Adrenal gland (tissue), 5 donors: ENCODE data around the gene B4GALNT3.

Experiments used
- CTCF ChIP-seq, 6 experiments: fragments of 450-650 bp in 4 of 6; fragments of 200-600 bp in 2 of 6; sonication (generic) in 1 of 6; IDR thresholded peaks; 1 replicate in 5 of 6; 2 replicates in 1 of 6; pipeline versions ENCODE4 v1.5.1 to v1.8.0; 2016 to 2021; ENCODE audit warnings: antibody characterized with exemption in 6 of 6, mild to moderate bottlenecking in 2 of 6, moderate library complexity in 1 of 6
- POLR2A ChIP-seq, 2 donors: fragments of 450-650 bp; IDR thresholded peaks; one replicate each; pipeline ENCODE4 v1.6.1; 2017; ENCODE audit warnings: antibody characterized with exemption in 2 of 2, mild to moderate bottlenecking in 2 of 2, moderate library complexity in 1 of 2
- donor health status: DM: no; HTN: no; CAD: no.

GRCh38 chr12:479161-479560 lies 19.4 kb downstream of the B4GALNT3 start:
- TF ChIP-seq CTCF (IDR thresholded peaks at IDR 0.05), result no peak
- no peak for TF ChIP-seq POLR2A (IDR thresholded peaks at IDR 0.05)
